H9 (cell line): Measurements from ENCODE around the gene CDKAL1. TPM values are rescaled to one million over a fixed set of nuclear protein-coding genes. Genes with fewer than 3 reads are reported as not detected.

Experiments
- DNase-seq: peaks from one replicate; pipeline ENCODE4 v3.0.0-alpha.2; 2017
- H2AFZ ChIP-seq: one replicate; pipeline ENCODE4 v1.6.1; 2013; ENCODE audit warnings: mild to moderate bottlenecking, low read length, control low read depth, moderate library complexity
- H2AK5ac ChIP-seq: 2 replicates; pipeline ENCODE4 v1.6.1; 2013; ENCODE audit warnings: low read length, control low read depth, mixed read lengths; ENCODE audit not compliant: insufficient read length
- H2BK120ac ChIP-seq: one replicate; pipeline ENCODE4 v1.6.1; 2013; ENCODE audit warnings: low read depth, mild to moderate bottlenecking, low read length, control low read depth, inconsistent platforms; ENCODE audit not compliant: poor library complexity, severe bottlenecking
- H2BK12ac ChIP-seq: 2 replicates; pipeline ENCODE4 v1.6.1; 2013; ENCODE audit warnings: low read length, control low read depth, mixed read lengths, low read depth; ENCODE audit not compliant: insufficient read length
- H2BK15ac ChIP-seq: 2 replicates; pipeline ENCODE4 v1.6.1; 2013; ENCODE audit warnings: low read depth, low read length, control low read depth
- H2BK20ac ChIP-seq: one replicate; pipeline ENCODE4 v1.6.1; 2013; ENCODE audit warnings: low read depth, mild to moderate bottlenecking, low read length, control low read depth, inconsistent platforms; ENCODE audit not compliant: poor library complexity, severe bottlenecking
- H2BK5ac ChIP-seq: 2 replicates; pipeline ENCODE4 v1.6.1; 2013; ENCODE audit warnings: low read length, control low read depth, mixed read lengths; ENCODE audit not compliant: insufficient read length
- H3K14ac ChIP-seq: 2 replicates; pipeline ENCODE4 v1.6.1; 2013; ENCODE audit warnings: low read length, control low read depth; ENCODE audit not compliant: insufficient read depth
- H3K18ac ChIP-seq: 2 replicates; pipeline ENCODE4 v1.6.1; 2013; ENCODE audit warnings: low read depth, mild to moderate bottlenecking, mixed read lengths, low read length, control low read depth; ENCODE audit not compliant: insufficient read length
- H3K23ac ChIP-seq: 2 replicates; pipeline ENCODE4 v1.6.1; 2013; ENCODE audit warnings: low read length, control low read depth, mixed read lengths, low read depth; ENCODE audit not compliant: insufficient read length
- H3K23me2 ChIP-seq: 2 replicates; pipeline ENCODE4 v1.6.1; 2013; ENCODE audit warnings: low read depth, mild to moderate bottlenecking, mixed read lengths, low read length, control low read depth; ENCODE audit not compliant: insufficient read length, poor library complexity, severe bottlenecking
- H3K27ac ChIP-seq: 2 replicates; pipeline ENCODE4 v1.5.1; 2013; ENCODE audit warnings: low read length, control low read depth, mixed read lengths, low read depth; ENCODE audit not compliant: insufficient read length
- H3K27me3 ChIP-seq: 2 replicates; pipeline ENCODE4 v1.6.1; 2013; ENCODE audit warnings: low read length, control low read depth, inconsistent platforms; ENCODE audit not compliant: insufficient read depth
- H3K4ac ChIP-seq: 2 replicates; pipeline ENCODE4 v1.6.1; 2013; ENCODE audit warnings: low read depth, mild to moderate bottlenecking, control low read depth, inconsistent platforms, low read length, moderate library complexity
- H3K4me1 ChIP-seq: 2 replicates; pipeline ENCODE4 v1.6.1; 2013; ENCODE audit warnings: low read length, control low read depth, inconsistent platforms; ENCODE audit not compliant: insufficient read depth
- H3K4me2 ChIP-seq: 2 replicates; pipeline ENCODE4 v1.6.1; 2013; ENCODE audit warnings: low read length, control low read depth, mixed read lengths; ENCODE audit not compliant: insufficient read length, insufficient read depth
- H3K56ac ChIP-seq: 2 replicates; pipeline ENCODE4 v1.6.1; 2013; ENCODE audit warnings: low read depth, mild to moderate bottlenecking, mixed read lengths, low read length, control low read depth; ENCODE audit not compliant: insufficient read length
- H3K79me1 ChIP-seq: 2 replicates; pipeline ENCODE4 v1.6.1; 2013; ENCODE audit warnings: low read depth, mild to moderate bottlenecking, moderate library complexity, low read length, control low read depth, inconsistent platforms; ENCODE audit not compliant: insufficient read depth, poor library complexity, severe bottlenecking
- H3K79me2 ChIP-seq: 2 replicates; pipeline ENCODE4 v1.6.1; 2013; ENCODE audit warnings: low read length, control low read depth, inconsistent platforms; ENCODE audit not compliant: insufficient read depth
- H3K9ac ChIP-seq: 2 replicates; pipeline ENCODE4 v1.6.1; 2013; ENCODE audit warnings: low read length, control low read depth, mixed read lengths; ENCODE audit not compliant: insufficient read length; ENCODE audit errors: extremely low read depth
- H3K9me3 ChIP-seq: one replicate; pipeline ENCODE4 v1.6.1; 2013; ENCODE audit warnings: low read depth, low read length, inconsistent platforms; ENCODE audit not compliant: control insufficient read depth
- H3T11ph ChIP-seq: one replicate; pipeline ENCODE4 v1.6.1; 2013; ENCODE audit warnings: mild to moderate bottlenecking, low read length, control low read depth, inconsistent platforms
- H4K20me1 ChIP-seq: one replicate; pipeline ENCODE4 v1.6.1; 2013; ENCODE audit not compliant: control insufficient read depth, insufficient read length, insufficient read depth
- H4K5ac ChIP-seq: 2 replicates; pipeline ENCODE4 v1.6.1; 2013; ENCODE audit warnings: low read depth, mild to moderate bottlenecking, mixed read lengths, low read length, control low read depth; ENCODE audit not compliant: insufficient read length
- H4K8ac ChIP-seq: replicated peaks from 2 replicates; pipeline ENCODE4 v1.6.1; 2013; ENCODE audit warnings: low read length, control low read depth, mixed read lengths, low read depth; ENCODE audit not compliant: insufficient read length
- H4K91ac ChIP-seq: 2 replicates; pipeline ENCODE4 v1.6.1; 2013; ENCODE audit warnings: low read depth, mild to moderate bottlenecking, moderate library complexity, mixed read lengths, low read length, control low read depth; ENCODE audit not compliant: insufficient read length
- H3K27ac Mint-ChIP-seq, 3 experiments: 2 replicates in 2 of 3; 3 replicates in 1 of 3; pipeline ENCODE4 v1.8.0; 2020 to 2021; ENCODE audit warnings: mixed read lengths in 3 of 3, mild to moderate bottlenecking in 1 of 3, moderate library complexity in 1 of 3
- H3K27me3 Mint-ChIP-seq: 2 replicates; pipeline ENCODE4 v1.8.0; 2021; ENCODE audit warnings: low read depth, mild to moderate bottlenecking, moderate library complexity, mixed read lengths
- H3K36me3 Mint-ChIP-seq, 3 experiments: 2 replicates in 2 of 3; 3 replicates in 1 of 3; pipeline ENCODE4 v1.8.0; 2020 to 2021; ENCODE audit warnings: low read depth in 3 of 3, mixed read lengths in 3 of 3; ENCODE audit not compliant: insufficient read depth in 1 of 3
- H3K4me1 Mint-ChIP-seq, 2 experiments: 2 replicates each; pipeline ENCODE4 v1.8.0; 2020; ENCODE audit warnings: mixed read lengths in 2 of 2
- H3K4me3 Mint-ChIP-seq, 2 experiments: 2 replicates in 1 of 2; 3 replicates in 1 of 2; pipeline ENCODE4 v1.8.0; 2020 to 2021; ENCODE audit warnings: mild to moderate bottlenecking in 2 of 2, mixed read lengths in 2 of 2, moderate library complexity in 1 of 2
- H3K9me3 Mint-ChIP-seq, 2 experiments: 2 replicates in 1 of 2; 3 replicates in 1 of 2; pipeline ENCODE4 v1.8.0; 2020; ENCODE audit warnings: mild to moderate bottlenecking in 2 of 2, mixed read lengths in 2 of 2, moderate library complexity in 1 of 2
- WGBS: extraction: QIAGEN DNeasy Blood & Tissue Kit; methylation state at CpG from one replicate; pipeline ENCODE4 v1.1.7; 2013; ENCODE audit warnings: missing lambda C conversion rate, low lambda C conversion rate, mixed read lengths; ENCODE audit not compliant: insufficient read length; ENCODE audit errors: extremely low coverage; 5-methylcytosine and 5-hydroxymethylcytosine counted together
- total RNA-seq: library from RNA; stranded (reverse); gene quantifications from 2 replicates; pipeline ENCODE4 v1.2.1, GENCODE V29; 2021
- TF ChIP-seq, protein P1 (sequence below): fragments of 200-600 bp; sonication (generic); conservative IDR thresholded peaks from 3 replicates; pipeline ENCODE4 v1.8.0; 2021; ENCODE audit warnings: antibody characterized with exemption, mild to moderate bottlenecking

The CDKAL1 gene
- total RNA-seq, 1 experiment from 2014 or later: 23.0 TPM

DNA sequence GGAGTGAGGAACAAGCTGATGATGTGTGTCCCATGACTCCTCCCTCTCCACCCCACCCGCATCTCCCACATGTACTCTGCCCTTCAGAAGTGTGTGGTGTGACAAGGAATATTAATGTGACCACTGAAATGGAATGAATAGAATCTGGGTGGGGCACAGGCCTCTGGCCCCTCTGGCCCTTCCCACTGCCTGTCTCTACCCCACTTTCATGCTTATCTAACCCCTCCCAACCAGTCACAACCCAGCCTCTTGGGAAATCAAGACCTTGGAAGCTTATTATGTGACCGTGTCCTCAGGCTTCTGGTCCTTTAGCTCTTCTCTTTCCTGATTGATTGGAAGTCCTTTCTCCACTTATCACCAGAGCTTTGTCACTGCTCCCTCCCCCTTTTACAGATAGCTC, 747.1 kb downstream of the CDKAL1 start:
- H3K9me3 ChIP-seq: no peaks in the 10 kb centered on the region
- H2BK120ac ChIP-seq: no peak overlapping the region
- no peak overlapping the region for H3K56ac ChIP-seq
- TF ChIP-seq, protein P1, sequence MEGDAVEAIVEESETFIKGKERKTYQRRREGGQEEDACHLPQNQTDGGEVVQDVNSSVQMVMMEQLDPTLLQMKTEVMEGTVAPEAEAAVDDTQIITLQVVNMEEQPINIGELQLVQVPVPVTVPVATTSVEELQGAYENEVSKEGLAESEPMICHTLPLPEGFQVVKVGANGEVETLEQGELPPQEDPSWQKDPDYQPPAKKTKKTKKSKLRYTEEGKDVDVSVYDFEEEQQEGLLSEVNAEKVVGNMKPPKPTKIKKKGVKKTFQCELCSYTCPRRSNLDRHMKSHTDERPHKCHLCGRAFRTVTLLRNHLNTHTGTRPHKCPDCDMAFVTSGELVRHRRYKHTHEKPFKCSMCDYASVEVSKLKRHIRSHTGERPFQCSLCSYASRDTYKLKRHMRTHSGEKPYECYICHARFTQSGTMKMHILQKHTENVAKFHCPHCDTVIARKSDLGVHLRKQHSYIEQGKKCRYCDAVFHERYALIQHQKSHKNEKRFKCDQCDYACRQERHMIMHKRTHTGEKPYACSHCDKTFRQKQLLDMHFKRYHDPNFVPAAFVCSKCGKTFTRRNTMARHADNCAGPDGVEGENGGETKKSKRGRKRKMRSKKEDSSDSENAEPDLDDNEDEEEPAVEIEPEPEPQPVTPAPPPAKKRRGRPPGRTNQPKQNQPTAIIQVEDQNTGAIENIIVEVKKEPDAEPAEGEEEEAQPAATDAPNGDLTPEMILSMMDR: no peak
- H3K27ac Mint-ChIP-seq: no peak overlapping the region
- H3K27me3 Mint-ChIP-seq: no peaks in the 10 kb centered on the region; the same call in 1 of the 2 replicates
- DNase-seq: no peak
- H3K36me3 Mint-ChIP-seq: peaks cover 0 to 4% (median 3%) of the 10 kb centered on the region in 3 experiments; a peak in 4 of 7 replicates
- H3K9me3 Mint-ChIP-seq: peaks cover 6 to 8% of the 10 kb centered on the region in 2 experiments; a peak in 3 of 5 replicates
- H3K4me1 Mint-ChIP-seq: peaks cover 30 to 34% of the 10 kb centered on the region in 2 experiments
- no peak overlapping the region for H3K18ac ChIP-seq
- H3K9ac ChIP-seq: no peak overlapping the region
- H3K4me3 Mint-ChIP-seq: no peak overlapping the region
- H4K91ac ChIP-seq: no peak overlapping the region
- H2BK5ac ChIP-seq: no peak overlapping the region
- H3K4me1 ChIP-seq: peaks cover 6% of the 10 kb centered on the region; the same call in 1 of the 2 replicates
- H2BK12ac ChIP-seq: no peak overlapping the region
- no peak overlapping the region for H3K4ac ChIP-seq
- no peaks in the 10 kb centered on the region for H3K79me2 ChIP-seq
- H2AFZ ChIP-seq: no peak overlapping the region
- no peak overlapping the region for H3K23ac ChIP-seq
- H3K79me1 ChIP-seq: no peaks in the 10 kb centered on the region
- H4K8ac ChIP-seq: no peak overlapping the region
- H2BK20ac ChIP-seq: no peak overlapping the region
- H2BK15ac ChIP-seq: no peak overlapping the region
- H4K5ac ChIP-seq: no peak overlapping the region
- no peak overlapping the region for H2AK5ac ChIP-seq
- H3K23me2 ChIP-seq: no peaks in the 10 kb centered on the region
- no peak overlapping the region for H3K14ac ChIP-seq
- H3K27me3 ChIP-seq: no peaks in the 10 kb centered on the region
- H4K20me1 ChIP-seq: no peaks in the 10 kb centered on the region
- H3K4me2 ChIP-seq: no peak overlapping the region
- no peak overlapping the region for H3K27ac ChIP-seq
- no CpG with 5 or more reads among the region's 2 CpGs for WGBS
- H3T11ph ChIP-seq: no peak overlapping the region

Other genes with a start within 250 kb of the CDKAL1 start
- gene E2F3, start 132.6 kb upstream of the CDKAL1 start, total RNA-seq: 34.7 and 35.7 TPM in 2 replicates